ENCODE data around the gene TRIM50.

GRCh38 chr7:73324081-73324845 is 3.6 kb downstream of the TRIM50 start:
- TF ChIP-seq CTCF (IDR thresholded peaks at IDR 0.05) (peak; percentile 16 to 69 (median 54)), POLR2A (IDR thresholded peaks at IDR 0.05) (peak in 1 of 3 donors; percentile 20)

Data from body of pancreas (tissue), 4 donors.